Neural progenitor cell (in vitro differentiated cells): ENCODE results near the gene BRINP2.

Experiments used
- EZH2 ChIP-seq: fragments of 200-600 bp; sonication (generic); IDR thresholded peaks from 2 replicates; pipeline ENCODE4 v1.6.1; 2017; ENCODE audit warnings: antibody characterized with exemption, mild to moderate bottlenecking, moderate library complexity
- EZH2phosphoT487 ChIP-seq: fragments of 200-600 bp; sonication (generic); IDR thresholded peaks from 2 replicates; pipeline ENCODE4 v1.6.1; 2017; ENCODE audit warnings: antibody characterized with exemption
- TF ChIP-seq, protein P1 (sequence below): fragments of 200-600 bp; sonication (generic); IDR thresholded peaks from 2 replicates; pipeline ENCODE4 v1.5.1; 2017; ENCODE audit warnings: antibody characterized with exemption, mild to moderate bottlenecking

DNA sequence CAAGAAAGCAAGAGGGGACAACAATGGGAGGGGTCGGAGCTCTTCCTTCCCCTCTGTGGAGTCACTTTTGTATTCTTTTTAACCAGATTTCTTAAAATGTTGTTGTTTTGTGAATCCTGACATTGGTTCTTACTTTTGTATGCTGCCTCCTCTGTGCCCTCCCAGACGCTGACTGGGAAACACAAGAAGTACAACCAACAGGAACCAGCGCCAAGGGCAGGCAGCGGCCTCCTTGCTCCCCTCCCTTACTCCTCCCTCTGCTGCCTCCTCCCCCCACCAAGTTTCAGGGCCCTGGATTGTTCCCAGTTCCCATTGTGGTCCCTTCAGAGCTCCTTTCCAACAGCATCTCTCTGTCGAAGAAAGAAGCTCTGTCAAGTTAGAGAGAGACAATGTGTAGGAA is 111.1 kb downstream of the BRINP2 start:
- TF ChIP-seq, protein P1, sequence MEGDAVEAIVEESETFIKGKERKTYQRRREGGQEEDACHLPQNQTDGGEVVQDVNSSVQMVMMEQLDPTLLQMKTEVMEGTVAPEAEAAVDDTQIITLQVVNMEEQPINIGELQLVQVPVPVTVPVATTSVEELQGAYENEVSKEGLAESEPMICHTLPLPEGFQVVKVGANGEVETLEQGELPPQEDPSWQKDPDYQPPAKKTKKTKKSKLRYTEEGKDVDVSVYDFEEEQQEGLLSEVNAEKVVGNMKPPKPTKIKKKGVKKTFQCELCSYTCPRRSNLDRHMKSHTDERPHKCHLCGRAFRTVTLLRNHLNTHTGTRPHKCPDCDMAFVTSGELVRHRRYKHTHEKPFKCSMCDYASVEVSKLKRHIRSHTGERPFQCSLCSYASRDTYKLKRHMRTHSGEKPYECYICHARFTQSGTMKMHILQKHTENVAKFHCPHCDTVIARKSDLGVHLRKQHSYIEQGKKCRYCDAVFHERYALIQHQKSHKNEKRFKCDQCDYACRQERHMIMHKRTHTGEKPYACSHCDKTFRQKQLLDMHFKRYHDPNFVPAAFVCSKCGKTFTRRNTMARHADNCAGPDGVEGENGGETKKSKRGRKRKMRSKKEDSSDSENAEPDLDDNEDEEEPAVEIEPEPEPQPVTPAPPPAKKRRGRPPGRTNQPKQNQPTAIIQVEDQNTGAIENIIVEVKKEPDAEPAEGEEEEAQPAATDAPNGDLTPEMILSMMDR, result no peak
- TF ChIP-seq EZH2 (no peak), EZH2phosphoT487 (no peak)
